ENCODE data around the gene OR52N4. TPM values are rescaled to one million over a fixed set of nuclear protein-coding genes. Genes with fewer than 3 reads are reported as not detected.

The OR52N4 gene
- polyA plus RNA-seq, 3 donors, result not detected

Other genes with a start within 250 kb of the OR52N4 start
- not detected for gene UBQLN3, start 244.3 kb upstream of the OR52N4 start, polyA plus RNA-seq (ENCODE audit: insufficient read length in 3 of 3)
- gene UBQLNL, start 237.5 kb upstream of the OR52N4 start, polyA plus RNA-seq (ENCODE audit: insufficient read length in 3 of 3), result under 1 TPM; 0.56 to 0.85 (median 0.62) TPM
- gene OR52H1, start 205.7 kb upstream of the OR52N4 start, polyA plus RNA-seq (ENCODE audit: insufficient read length in 3 of 3), result not detected
- gene OR52B6, start 173.4 kb upstream of the OR52N4 start, polyA plus RNA-seq (ENCODE audit: insufficient read length in 3 of 3), result not detected
- 10 to 100 TPM; 22.2 to 30.3 (median 24.0) TPM for gene TRIM6, start 157.6 kb upstream of the OR52N4 start, polyA plus RNA-seq (ENCODE audit: insufficient read length in 3 of 3)
- gene TRIM34, start 129.2 kb upstream of the OR52N4 start, polyA plus RNA-seq (ENCODE audit: insufficient read length in 3 of 3), result 10 to 100 TPM in 1 of 3 donors, 1 to 10 TPM in 2; 7.3 to 10.7 (median 7.9) TPM
- 10 to 100 TPM; 38.4 to 49.2 (median 39.7) TPM for gene TRIM5, start 69.2 kb upstream of the OR52N4 start, polyA plus RNA-seq (ENCODE audit: insufficient read length in 3 of 3)
- 10 to 100 TPM in 1 of 3 donors, 1 to 10 TPM in 2; 6.1 to 13.9 (median 7.0) TPM for gene TRIM22, start 64.5 kb upstream of the OR52N4 start, polyA plus RNA-seq (ENCODE audit: insufficient read length in 3 of 3)
- gene OR56B1, start 17.8 kb upstream of the OR52N4 start, polyA plus RNA-seq (ENCODE audit: insufficient read length in 3 of 3), result not detected
- gene OR52N5, start 29.1 kb downstream of the OR52N4 start, polyA plus RNA-seq (ENCODE audit: insufficient read length in 3 of 3), result not detected
- not detected for gene OR52N1, start 37.0 kb downstream of the OR52N4 start, polyA plus RNA-seq (ENCODE audit: insufficient read length in 3 of 3)
- gene OR52N2, start 54.7 kb downstream of the OR52N4 start, polyA plus RNA-seq (ENCODE audit: insufficient read length in 3 of 3), result not detected
- gene OR52E6, start 87.7 kb downstream of the OR52N4 start, polyA plus RNA-seq (ENCODE audit: insufficient read length in 3 of 3), result not detected
- not detected for gene OR52E8, start 103.4 kb downstream of the OR52N4 start, polyA plus RNA-seq (ENCODE audit: insufficient read length in 3 of 3)
- under 1 TPM in 2 of 3 donors, not detected in 1; 0.05 to 0.06 TPM for gene OR52E4, start 126.4 kb downstream of the OR52N4 start, polyA plus RNA-seq (ENCODE audit: insufficient read length in 3 of 3)
- gene OR52E5, start 139.0 kb downstream of the OR52N4 start, polyA plus RNA-seq (ENCODE audit: insufficient read length in 3 of 3), result not detected
- not detected for gene OR56A3, start 188.0 kb downstream of the OR52N4 start, polyA plus RNA-seq (ENCODE audit: insufficient read length in 3 of 3)
- not detected for gene OR56A5, start 214.3 kb downstream of the OR52N4 start, polyA plus RNA-seq (ENCODE audit: insufficient read length in 3 of 3)
- not detected for gene OR52L1, start 232.7 kb downstream of the OR52N4 start, polyA plus RNA-seq (ENCODE audit: insufficient read length in 3 of 3)